ENCODE results near the gene RBSN. TPM values are rescaled to one million over a fixed set of nuclear protein-coding genes. Genes with fewer than 3 reads are reported as not detected.

RBSN gene
- total and polyA plus RNA-seq, 2 experiments from 2014 or later: 10.6 to 26.5 TPM

DNA sequence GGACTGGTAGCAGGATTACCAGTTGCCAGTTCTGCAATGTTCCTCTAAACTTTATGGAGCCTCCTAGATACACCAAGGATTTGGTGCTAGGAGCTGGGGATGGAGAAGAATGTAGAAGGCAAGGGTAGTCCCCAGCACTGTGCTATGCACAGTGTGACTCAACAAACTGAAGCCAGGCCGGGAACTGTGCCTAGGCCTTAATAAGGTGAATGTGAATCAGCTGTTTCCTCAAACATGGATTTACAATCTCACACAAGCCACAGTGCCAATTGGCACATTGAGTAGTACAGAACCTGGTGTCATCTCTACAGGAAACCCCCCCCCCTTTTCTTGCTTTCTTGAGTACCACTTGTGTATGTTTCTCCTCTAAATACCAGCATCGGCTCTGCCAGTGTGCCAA lies 66.3 kb downstream of the RBSN start:
- TF ChIP-seq CREB1 (CRISPR knock-in tag; IDR thresholded peaks at IDR 0.05; ENCODE audit: low read depth) (no peak), EZH2phosphoT487 (IDR thresholded peaks at IDR 0.05; ENCODE audit: unreplicated experiment) (no peak), ZNF114 (CRISPR knock-in tag; IDR thresholded peaks at IDR 0.05) (no peak), ZNF331 (CRISPR knock-in tag; IDR thresholded peaks at IDR 0.05; ENCODE audit: low read depth) (no peak), JUNB (IDR thresholded peaks at IDR 0.05; ENCODE audit: unreplicated experiment) (no peak), STAT1 (IDR thresholded peaks at IDR 0.05; ENCODE audit: unreplicated experiment) (no peak), NANOG (IDR thresholded peaks at IDR 0.05; ENCODE audit: borderline replicate concordance) (no peak)
- TF ChIP-seq, protein P1, sequence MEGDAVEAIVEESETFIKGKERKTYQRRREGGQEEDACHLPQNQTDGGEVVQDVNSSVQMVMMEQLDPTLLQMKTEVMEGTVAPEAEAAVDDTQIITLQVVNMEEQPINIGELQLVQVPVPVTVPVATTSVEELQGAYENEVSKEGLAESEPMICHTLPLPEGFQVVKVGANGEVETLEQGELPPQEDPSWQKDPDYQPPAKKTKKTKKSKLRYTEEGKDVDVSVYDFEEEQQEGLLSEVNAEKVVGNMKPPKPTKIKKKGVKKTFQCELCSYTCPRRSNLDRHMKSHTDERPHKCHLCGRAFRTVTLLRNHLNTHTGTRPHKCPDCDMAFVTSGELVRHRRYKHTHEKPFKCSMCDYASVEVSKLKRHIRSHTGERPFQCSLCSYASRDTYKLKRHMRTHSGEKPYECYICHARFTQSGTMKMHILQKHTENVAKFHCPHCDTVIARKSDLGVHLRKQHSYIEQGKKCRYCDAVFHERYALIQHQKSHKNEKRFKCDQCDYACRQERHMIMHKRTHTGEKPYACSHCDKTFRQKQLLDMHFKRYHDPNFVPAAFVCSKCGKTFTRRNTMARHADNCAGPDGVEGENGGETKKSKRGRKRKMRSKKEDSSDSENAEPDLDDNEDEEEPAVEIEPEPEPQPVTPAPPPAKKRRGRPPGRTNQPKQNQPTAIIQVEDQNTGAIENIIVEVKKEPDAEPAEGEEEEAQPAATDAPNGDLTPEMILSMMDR (conservative IDR thresholded peaks at IDR 0.05; ENCODE audit: low read depth in 2 of 2): no peak
- TF ChIP-seq, protein P2, sequence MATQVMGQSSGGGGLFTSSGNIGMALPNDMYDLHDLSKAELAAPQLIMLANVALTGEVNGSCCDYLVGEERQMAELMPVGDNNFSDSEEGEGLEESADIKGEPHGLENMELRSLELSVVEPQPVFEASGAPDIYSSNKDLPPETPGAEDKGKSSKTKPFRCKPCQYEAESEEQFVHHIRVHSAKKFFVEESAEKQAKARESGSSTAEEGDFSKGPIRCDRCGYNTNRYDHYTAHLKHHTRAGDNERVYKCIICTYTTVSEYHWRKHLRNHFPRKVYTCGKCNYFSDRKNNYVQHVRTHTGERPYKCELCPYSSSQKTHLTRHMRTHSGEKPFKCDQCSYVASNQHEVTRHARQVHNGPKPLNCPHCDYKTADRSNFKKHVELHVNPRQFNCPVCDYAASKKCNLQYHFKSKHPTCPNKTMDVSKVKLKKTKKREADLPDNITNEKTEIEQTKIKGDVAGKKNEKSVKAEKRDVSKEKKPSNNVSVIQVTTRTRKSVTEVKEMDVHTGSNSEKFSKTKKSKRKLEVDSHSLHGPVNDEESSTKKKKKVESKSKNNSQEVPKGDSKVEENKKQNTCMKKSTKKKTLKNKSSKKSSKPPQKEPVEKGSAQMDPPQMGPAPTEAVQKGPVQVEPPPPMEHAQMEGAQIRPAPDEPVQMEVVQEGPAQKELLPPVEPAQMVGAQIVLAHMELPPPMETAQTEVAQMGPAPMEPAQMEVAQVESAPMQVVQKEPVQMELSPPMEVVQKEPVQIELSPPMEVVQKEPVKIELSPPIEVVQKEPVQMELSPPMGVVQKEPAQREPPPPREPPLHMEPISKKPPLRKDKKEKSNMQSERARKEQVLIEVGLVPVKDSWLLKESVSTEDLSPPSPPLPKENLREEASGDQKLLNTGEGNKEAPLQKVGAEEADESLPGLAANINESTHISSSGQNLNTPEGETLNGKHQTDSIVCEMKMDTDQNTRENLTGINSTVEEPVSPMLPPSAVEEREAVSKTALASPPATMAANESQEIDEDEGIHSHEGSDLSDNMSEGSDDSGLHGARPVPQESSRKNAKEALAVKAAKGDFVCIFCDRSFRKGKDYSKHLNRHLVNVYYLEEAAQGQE (IDR thresholded peaks at IDR 0.05; ENCODE audit: unreplicated experiment): no peak
- TF ChIP-seq, protein P3, sequence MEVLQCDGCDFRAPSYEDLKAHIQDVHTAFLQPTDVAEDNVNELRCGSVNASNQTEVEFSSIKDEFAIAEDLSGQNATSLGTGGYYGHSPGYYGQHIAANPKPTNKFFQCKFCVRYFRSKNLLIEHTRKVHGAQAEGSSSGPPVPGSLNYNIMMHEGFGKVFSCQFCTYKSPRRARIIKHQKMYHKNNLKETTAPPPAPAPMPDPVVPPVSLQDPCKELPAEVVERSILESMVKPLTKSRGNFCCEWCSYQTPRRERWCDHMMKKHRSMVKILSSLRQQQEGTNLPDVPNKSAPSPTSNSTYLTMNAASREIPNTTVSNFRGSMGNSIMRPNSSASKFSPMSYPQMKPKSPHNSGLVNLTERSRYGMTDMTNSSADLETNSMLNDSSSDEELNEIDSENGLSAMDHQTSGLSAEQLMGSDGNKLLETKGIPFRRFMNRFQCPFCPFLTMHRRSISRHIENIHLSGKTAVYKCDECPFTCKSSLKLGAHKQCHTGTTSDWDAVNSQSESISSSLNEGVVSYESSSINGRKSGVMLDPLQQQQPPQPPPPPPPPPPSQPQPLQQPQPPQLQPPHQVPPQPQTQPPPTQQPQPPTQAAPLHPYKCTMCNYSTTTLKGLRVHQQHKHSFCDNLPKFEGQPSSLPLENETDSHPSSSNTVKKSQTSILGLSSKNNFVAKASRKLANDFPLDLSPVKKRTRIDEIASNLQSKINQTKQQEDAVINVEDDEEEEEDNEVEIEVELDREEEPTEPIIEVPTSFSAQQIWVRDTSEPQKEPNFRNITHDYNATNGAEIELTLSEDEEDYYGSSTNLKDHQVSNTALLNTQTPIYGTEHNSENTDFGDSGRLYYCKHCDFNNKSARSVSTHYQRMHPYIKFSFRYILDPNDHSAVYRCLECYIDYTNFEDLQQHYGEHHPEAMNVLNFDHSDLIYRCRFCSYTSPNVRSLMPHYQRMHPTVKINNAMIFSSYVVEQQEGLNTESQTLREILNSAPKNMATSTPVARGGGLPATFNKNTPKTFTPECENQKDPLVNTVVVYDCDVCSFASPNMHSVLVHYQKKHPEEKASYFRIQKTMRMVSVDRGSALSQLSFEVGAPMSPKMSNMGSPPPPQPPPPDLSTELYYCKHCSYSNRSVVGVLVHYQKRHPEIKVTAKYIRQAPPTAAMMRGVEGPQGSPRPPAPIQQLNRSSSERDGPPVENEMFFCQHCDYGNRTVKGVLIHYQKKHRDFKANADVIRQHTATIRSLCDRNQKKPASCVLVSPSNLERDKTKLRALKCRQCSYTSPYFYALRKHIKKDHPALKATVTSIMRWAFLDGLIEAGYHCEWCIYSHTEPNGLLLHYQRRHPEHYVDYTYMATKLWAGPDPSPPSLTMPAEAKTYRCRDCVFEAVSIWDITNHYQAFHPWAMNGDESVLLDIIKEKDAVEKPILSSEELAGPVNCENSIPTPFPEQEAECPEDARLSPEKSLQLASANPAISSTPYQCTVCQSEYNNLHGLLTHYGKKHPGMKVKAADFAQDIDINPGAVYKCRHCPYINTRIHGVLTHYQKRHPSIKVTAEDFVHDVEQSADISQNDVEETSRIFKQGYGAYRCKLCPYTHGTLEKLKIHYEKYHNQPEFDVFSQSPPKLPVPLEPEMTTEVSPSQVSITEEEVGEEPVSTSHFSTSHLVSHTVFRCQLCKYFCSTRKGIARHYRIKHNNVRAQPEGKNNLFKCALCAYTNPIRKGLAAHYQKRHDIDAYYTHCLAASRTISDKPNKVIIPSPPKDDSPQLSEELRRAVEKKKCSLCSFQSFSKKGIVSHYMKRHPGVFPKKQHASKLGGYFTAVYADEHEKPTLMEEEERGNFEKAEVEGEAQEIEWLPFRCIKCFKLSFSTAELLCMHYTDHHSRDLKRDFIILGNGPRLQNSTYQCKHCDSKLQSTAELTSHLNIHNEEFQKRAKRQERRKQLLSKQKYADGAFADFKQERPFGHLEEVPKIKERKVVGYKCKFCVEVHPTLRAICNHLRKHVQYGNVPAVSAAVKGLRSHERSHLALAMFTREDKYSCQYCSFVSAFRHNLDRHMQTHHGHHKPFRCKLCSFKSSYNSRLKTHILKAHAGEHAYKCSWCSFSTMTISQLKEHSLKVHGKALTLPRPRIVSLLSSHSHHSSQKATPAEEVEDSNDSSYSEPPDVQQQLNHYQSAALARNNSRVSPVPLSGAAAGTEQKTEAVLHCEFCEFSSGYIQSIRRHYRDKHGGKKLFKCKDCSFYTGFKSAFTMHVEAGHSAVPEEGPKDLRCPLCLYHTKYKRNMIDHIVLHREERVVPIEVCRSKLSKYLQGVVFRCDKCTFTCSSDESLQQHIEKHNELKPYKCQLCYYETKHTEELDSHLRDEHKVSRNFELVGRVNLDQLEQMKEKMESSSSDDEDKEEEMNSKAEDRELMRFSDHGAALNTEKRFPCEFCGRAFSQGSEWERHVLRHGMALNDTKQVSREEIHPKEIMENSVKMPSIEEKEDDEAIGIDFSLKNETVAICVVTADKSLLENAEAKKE (CRISPR knock-in tag; IDR thresholded peaks at IDR 0.05): no peak
- H3K9me3 Mint-ChIP-seq: no peaks in the 10 kb centered on the region
- Histone ChIP-seq H3K79me2 (replicated peaks; ENCODE audit: insufficient read depth) (no peaks in the 10 kb centered on the region), H4K20me1 (replicated peaks; ENCODE audit: insufficient read depth) (peaks cover 16% of the 10 kb centered on the region), H3K4me1 (ENCODE audit: insufficient read depth) (no peaks in the 10 kb centered on the region), H3K4me2 (no peak overlapping the region), H3K27me3 (ENCODE audit: insufficient read depth) (no peaks in the 10 kb centered on the region), H3K36me3 (ENCODE audit: insufficient read depth) (peaks cover 36% of the 10 kb centered on the region), H3K27ac (ENCODE audit: low read depth) (no peak overlapping the region), H3K4me3 (no peak overlapping the region), H3K9me2 (ENCODE audit: insufficient read depth) (no peaks in the 10 kb centered on the region), H2AFZ (no peak overlapping the region), H3F3A (replicated peaks; ENCODE audit: low read depth) (no peaks in the 10 kb centered on the region)
- no peaks in the 10 kb centered on the region for H3K4me1 Mint-ChIP-seq
- DNase-seq (ENCODE audit: low spot score) (no peak), ATAC-seq (no peak)
- no peak overlapping the region for H3K27ac Mint-ChIP-seq
- H3K4me3 Mint-ChIP-seq: no peak overlapping the region
- peaks cover 8% of the 10 kb centered on the region for H3K27me3 Mint-ChIP-seq (ENCODE audit: insufficient read depth, low read depth, poor library complexity)
- peaks cover 73% of the 10 kb centered on the region for H3K36me3 Mint-ChIP-seq (ENCODE audit: low read depth)

All from GM23338 (cell line).